GM12892 (cell line): ENCODE data around the gene PDHX.

ENCODE experiments used
- POLR2A ChIP-seq: IDR thresholded peaks from 2 replicates; pipeline ENCODE4 v1.6.1; 2011; ENCODE audit warnings: low read depth, low read length, control low read depth
- POLR2AphosphoS5 ChIP-seq: IDR thresholded peaks from 2 replicates; pipeline ENCODE4 v1.6.1; 2011; ENCODE audit warnings: low read depth, low read length, control low read depth
- TAF1 ChIP-seq: IDR thresholded peaks from 2 replicates; pipeline ENCODE4 v1.6.1; 2011; ENCODE audit warnings: low read depth, mild to moderate bottlenecking, control low read depth, low read length, borderline replicate concordance

DNA sequence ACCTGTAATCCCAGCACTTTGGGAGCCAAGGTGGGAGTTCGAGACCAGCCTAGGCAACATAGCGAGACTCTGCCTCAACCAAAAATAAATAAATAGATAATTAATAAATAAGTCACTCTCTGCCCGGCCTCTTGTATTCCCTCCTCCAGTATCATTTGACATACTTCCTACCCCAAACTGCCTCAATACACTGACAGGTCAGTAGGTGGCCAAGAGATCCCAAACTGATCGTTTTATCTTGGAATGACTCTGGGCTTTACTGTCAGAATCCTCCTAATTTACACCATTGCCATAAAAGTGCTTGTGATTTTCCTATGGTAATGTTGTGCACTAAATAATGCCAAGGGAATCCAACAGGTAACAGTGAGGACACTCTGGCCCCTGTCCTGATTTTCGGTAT, 94.2 kb downstream of the PDHX start:
- TF ChIP-seq POLR2A (no peak), TAF1 (no peak), POLR2AphosphoS5 (no peak)
